Measurements from ENCODE around the gene TADA2A.

- TF ChIP-seq, protein P1, sequence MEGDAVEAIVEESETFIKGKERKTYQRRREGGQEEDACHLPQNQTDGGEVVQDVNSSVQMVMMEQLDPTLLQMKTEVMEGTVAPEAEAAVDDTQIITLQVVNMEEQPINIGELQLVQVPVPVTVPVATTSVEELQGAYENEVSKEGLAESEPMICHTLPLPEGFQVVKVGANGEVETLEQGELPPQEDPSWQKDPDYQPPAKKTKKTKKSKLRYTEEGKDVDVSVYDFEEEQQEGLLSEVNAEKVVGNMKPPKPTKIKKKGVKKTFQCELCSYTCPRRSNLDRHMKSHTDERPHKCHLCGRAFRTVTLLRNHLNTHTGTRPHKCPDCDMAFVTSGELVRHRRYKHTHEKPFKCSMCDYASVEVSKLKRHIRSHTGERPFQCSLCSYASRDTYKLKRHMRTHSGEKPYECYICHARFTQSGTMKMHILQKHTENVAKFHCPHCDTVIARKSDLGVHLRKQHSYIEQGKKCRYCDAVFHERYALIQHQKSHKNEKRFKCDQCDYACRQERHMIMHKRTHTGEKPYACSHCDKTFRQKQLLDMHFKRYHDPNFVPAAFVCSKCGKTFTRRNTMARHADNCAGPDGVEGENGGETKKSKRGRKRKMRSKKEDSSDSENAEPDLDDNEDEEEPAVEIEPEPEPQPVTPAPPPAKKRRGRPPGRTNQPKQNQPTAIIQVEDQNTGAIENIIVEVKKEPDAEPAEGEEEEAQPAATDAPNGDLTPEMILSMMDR (IDR thresholded peaks at IDR 0.05; ENCODE audit: low read depth, low read length, poor library complexity, severe bottlenecking), result no peak
- TF ChIP-seq EZH2phosphoT487 (IDR thresholded peaks at IDR 0.05; ENCODE audit: borderline replicate concordance, low read length), result no peak
Observed at GRCh38 chr17:37360632-37361031, 46.1 kb upstream of the TADA2A start.
